Tibial artery (tissue), 4 donors: Measurements from ENCODE around the gene PALLD.

ENCODE experiments used
- DNase-seq, 2 donors: peaks; one replicate each; pipeline ENCODE4 v3.0.0-alpha.2; 2019
- H3K27ac ChIP-seq, 2 donors: fragments of 200-600 bp; sonication (generic) in 1 of 2; 1 replicate in 1 of 2; 2 replicates in 1 of 2; pipeline ENCODE4 v1.5.1; 2018 to 2019; ENCODE audit warnings: mild to moderate bottlenecking in 1 of 2
- H3K27me3 ChIP-seq, 2 donors: fragments of 200-600 bp; sonication (generic) in 1 of 2; one replicate each; pipeline versions ENCODE4 v1.5.1 to v1.6.0; 2016 to 2019
- H3K36me3 ChIP-seq, 3 donors: fragments of 200-600 bp; sonication (generic) in 2 of 3; one replicate each; pipeline ENCODE4 v1.5.1; 2016 to 2019; ENCODE audit warnings: mild to moderate bottlenecking in 2 of 3
- H3K4me1 ChIP-seq, 4 donors: fragments of 200-600 bp; sonication (generic) in 2 of 4; 1 replicate in 3 of 4; 2 replicates in 1 of 4; pipeline ENCODE4 v1.5.1; 2016 to 2019
- H3K4me3 ChIP-seq, 2 donors: fragments of 200-600 bp; sonication (generic) in 1 of 2; 1 replicate in 1 of 2; 2 replicates in 1 of 2; pipeline ENCODE4 v1.5.1; 2018 to 2019; ENCODE audit warnings: mild to moderate bottlenecking in 2 of 2
- H3K9me3 ChIP-seq, 3 donors: fragments of 200-600 bp; sonication (generic) in 1 of 3; one replicate each; pipeline ENCODE4 v1.5.1; 2016 to 2019
- intact Hi-C: fragments of 100-400 bp; cut with DNase I; formaldehyde crosslinking; loops from one replicate; pipeline ENCODE4 v1.15.0; 2023; ENCODE audit warnings: low total_unique reads
- TF ChIP-seq, protein P1 (sequence below), 2 experiments: fragments of 200-600 bp in 1 of 2; fragments of 450-650 bp in 1 of 2; IDR thresholded peaks; one replicate each; pipeline ENCODE4 v1.5.1; 2017 to 2019; ENCODE audit warnings: antibody characterized with exemption in 2 of 2, mild to moderate bottlenecking in 1 of 2, moderate library complexity in 1 of 2

PALLD gene

DNA sequence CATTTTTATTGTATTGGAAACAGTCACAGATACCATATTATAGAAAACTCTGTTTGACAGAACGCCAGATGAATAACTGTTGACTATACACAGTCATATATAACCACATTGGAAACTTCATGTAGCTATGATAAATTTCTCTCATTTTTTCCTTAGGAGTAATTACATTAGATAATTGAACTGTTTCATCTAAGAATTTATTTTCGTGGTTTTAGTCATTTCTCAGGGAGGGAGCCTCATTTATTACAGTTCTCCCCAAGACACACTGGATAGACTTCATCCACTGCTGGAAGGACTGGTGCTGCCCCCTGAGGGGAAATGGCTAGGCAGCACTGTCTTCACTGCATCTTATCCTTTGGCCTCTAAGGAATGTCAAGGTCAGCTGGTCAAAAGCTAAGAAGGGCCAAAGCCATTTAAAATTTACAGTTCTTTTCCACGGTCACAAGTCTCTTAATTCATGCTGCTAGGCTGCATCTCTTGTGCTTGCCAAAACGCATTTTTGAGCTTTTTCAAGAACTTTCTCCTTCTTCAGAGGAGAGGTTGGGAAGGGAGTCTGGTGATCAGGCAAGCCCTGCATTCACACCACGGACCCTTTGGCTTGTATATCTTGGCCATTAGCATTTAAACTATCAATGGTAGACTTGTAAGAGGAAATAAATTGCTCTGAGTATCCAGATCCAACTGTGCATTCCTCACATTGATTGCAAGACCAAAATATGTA lies 368.1 kb downstream of the PALLD start:
- Histone ChIP-seq H3K27ac (peak overlapping the region; percentile 27 to 88), H3K4me1 (peaks cover 0 to 99% (median 69%) of the 10 kb centered on the region in 4 donors), H3K4me3 (no peak overlapping the region), H3K27me3 (no peaks in the 10 kb centered on the region), H3K9me3 (no peaks in the 10 kb centered on the region), H3K36me3 (peaks cover 0 to 8% (median 4%) of the 10 kb centered on the region in 3 donors)
- no peak for DNase-seq
- intact Hi-C loops, result no loop called here
- TF ChIP-seq, protein P1, sequence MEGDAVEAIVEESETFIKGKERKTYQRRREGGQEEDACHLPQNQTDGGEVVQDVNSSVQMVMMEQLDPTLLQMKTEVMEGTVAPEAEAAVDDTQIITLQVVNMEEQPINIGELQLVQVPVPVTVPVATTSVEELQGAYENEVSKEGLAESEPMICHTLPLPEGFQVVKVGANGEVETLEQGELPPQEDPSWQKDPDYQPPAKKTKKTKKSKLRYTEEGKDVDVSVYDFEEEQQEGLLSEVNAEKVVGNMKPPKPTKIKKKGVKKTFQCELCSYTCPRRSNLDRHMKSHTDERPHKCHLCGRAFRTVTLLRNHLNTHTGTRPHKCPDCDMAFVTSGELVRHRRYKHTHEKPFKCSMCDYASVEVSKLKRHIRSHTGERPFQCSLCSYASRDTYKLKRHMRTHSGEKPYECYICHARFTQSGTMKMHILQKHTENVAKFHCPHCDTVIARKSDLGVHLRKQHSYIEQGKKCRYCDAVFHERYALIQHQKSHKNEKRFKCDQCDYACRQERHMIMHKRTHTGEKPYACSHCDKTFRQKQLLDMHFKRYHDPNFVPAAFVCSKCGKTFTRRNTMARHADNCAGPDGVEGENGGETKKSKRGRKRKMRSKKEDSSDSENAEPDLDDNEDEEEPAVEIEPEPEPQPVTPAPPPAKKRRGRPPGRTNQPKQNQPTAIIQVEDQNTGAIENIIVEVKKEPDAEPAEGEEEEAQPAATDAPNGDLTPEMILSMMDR (IDR thresholded peaks at IDR 0.05), result no peak

DNA sequence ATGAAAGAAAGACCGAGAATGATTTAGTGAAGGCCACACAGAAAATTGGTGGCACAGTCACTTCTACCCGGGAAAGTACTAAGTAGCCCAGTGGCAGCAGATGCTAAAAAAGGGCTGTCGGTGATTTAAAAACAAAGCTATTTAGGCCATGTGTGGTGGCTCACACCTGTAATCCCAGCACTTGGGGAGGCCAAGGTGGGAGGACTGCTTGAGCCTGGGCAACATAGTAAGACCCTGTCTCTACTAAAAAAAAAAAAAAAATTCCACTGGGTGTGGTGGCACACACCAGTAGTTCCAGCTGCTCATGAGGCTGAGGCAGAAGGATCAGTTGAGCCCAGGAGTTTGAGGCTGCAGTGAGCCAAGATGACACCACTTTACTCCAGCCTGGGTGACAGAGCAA lies 369.0 kb downstream of the PALLD start:
- H3K36me3 ChIP-seq, result peaks cover 0 to 8% (median 4%) of the 10 kb centered on the region in 3 donors
- no peaks in the 10 kb centered on the region for H3K9me3 ChIP-seq
- peaks cover 0 to 99% (median 68%) of the 10 kb centered on the region in 4 donors for H3K4me1 ChIP-seq
- peak overlapping the region; percentile 45 to 88 for H3K27ac ChIP-seq
- intact Hi-C loops, result no loop called here
- no peak overlapping the region for H3K4me3 ChIP-seq
- TF ChIP-seq, protein P1 (IDR thresholded peaks at IDR 0.05), result no peak
- no peaks in the 10 kb centered on the region for H3K27me3 ChIP-seq
- no peak for DNase-seq

DNA sequence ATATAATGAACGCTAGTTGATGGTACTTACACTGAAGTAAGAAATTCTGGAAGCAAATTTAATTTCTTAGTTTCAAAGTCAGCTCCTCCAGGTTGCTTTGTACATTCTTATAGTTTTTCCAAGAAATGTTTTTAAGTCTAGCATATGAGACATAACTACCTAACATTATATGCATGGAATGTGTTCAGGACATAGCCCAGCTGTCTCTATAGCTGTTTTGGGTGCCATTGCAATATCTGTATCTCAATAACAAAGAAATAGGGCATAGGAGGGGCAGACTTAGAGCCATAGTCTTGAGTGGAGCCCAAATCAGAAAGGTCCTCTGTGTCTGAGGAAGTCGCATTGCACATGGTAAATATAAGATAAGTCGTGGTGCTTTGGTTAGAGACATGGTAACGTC lies 369.8 kb downstream of the PALLD start:
- H3K9me3 ChIP-seq, result no peaks in the 10 kb centered on the region
- TF ChIP-seq, protein P1 (IDR thresholded peaks at IDR 0.05), result no peak
- H3K27ac ChIP-seq, result peak overlapping the region in 1 of 2 donors; percentile 88
- intact Hi-C loops, result no loop called here
- no peak overlapping the region for H3K4me3 ChIP-seq
- no peaks in the 10 kb centered on the region for H3K27me3 ChIP-seq
- H3K4me1 ChIP-seq, result peaks cover 0 to 99% (median 69%) of the 10 kb centered on the region in 4 donors
- DNase-seq, result no peak
- peaks cover 0 to 8% (median 4%) of the 10 kb centered on the region in 3 donors for H3K36me3 ChIP-seq

DNA sequence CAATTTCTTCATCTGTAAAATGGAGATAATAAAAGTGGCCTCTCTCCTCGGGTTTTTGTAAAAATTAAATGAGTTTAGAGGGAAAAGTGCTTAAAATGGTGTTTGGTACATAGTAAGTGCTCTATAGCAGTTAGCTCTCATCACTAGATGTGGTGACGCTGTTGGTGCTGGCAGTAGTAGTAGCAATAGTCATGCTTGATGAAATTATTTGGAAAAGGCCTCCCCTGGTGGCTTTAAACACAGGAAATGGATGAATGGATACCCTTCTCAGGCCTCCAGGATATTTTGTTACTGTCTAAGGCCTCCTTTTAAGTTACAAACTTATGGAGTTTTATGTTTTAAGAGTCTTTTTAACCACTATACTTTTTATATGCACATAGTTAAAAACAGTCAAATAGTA lies 370.3 kb downstream of the PALLD start:
- Histone ChIP-seq H3K27ac (peak overlapping the region; percentile 62 to 88), H3K36me3 (peaks cover 0 to 8% (median 4%) of the 10 kb centered on the region in 3 donors), H3K4me1 (peaks cover 0 to 99% (median 67%) of the 10 kb centered on the region in 4 donors), H3K9me3 (no peaks in the 10 kb centered on the region), H3K4me3 (no peak overlapping the region), H3K27me3 (no peaks in the 10 kb centered on the region)
- no peak for DNase-seq
- TF ChIP-seq, protein P1 (IDR thresholded peaks at IDR 0.05), result no peak
- intact Hi-C loops, result no loop called here

DNA sequence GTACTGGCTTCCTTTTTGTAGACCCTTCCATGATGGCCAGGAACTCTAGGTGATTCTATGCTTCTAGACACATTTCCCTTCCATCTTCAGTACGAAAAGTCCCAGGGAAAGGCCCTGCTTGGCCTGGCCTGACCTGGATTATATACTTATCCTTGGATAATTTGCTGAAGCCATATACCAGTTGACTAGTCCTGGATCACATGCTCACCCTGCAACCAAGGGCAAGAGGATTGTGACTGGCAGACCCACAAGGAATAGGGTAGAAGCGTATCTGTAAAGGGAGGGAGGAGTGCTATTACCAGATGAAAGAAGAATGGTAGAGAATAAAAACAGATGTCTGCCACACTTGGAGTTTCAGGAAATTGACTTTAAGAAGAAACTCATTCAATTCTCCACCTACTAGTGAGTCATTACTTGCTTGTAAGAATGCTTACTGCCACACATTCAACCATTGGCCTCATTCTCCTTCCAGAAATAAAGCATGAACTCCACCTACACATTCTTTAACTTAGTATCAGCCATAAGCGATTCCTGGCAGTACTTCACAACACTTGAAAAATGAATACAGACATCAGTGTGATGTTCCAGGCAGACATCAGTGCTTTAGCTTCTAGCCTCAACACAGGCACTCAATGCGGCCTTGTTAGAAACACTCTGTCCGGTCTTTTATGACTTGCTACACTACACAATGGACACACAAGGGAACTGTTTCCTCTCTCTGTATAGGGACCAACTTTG lies 371.4 kb downstream of the PALLD start:
- H3K4me1 ChIP-seq, result peaks cover 0 to 99% (median 65%) of the 10 kb centered on the region in 4 donors
- DNase-seq, result no peak
- intact Hi-C loops, result no loop called here
- TF ChIP-seq, protein P1 (IDR thresholded peaks at IDR 0.05), result no peak
- H3K9me3 ChIP-seq, result no peaks in the 10 kb centered on the region
- no peaks in the 10 kb centered on the region for H3K27me3 ChIP-seq
- H3K4me3 ChIP-seq, result peak overlapping the region in 1 of 2 donors; percentile 12
- H3K36me3 ChIP-seq, result peaks cover 0 to 3% (median 1%) of the 10 kb centered on the region in 3 donors
- peak overlapping the region; percentile 62 to 88 for H3K27ac ChIP-seq
